HG03442 (cell line): ENCODE results near the gene LCT.
A peak's percentile ranks its signal among the peaks of the same experiment; 100 is the strongest.
"Not testable (repeated sequence)": the region's sequence is repeated elsewhere in the genome, so short reads cannot be mapped to it uniquely, and the experiment has no call there.

ENCODE experiments used
- ATAC-seq: cut with Tn5 transposase; IDR thresholded peaks from one replicate; pipeline ENCODE4 v1.9.1; 2021; ENCODE audit warnings: mild to moderate bottlenecking, moderate library complexity; ENCODE audit not compliant: unreplicated experiment

LCT gene

GRCh38 chr2:135832891-135833290 lies 4.1 kb downstream of the LCT start:
- no peak for ATAC-seq

GRCh38 chr2:135831180-135831812 lies 5.7 kb downstream of the LCT start:
- ATAC-seq = no peak

- ATAC-seq = no peak
Observed at GRCh38 chr2:135829378-135830135, 7.4 kb downstream of the LCT start.

DNA sequence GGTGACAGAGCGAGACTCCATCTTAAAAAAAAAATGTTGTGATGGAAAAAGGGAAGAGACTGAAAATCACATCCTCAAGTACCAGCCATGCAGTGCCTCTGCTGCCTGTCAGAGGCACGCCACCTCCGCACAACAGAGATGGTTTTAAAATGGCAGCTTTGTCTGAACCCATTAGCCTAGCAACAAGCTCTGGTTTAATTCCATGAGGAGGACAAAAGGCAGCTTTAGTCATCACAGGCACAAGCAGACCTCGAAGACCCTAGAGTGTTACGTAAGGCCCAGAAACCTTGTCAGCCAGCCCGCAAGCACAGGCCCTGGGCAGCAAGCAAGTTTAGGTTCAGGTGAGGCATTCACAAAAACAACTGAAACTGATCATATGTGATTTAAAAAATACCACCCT lies 10.4 kb downstream of the LCT start:
- no peak for ATAC-seq

DNA sequence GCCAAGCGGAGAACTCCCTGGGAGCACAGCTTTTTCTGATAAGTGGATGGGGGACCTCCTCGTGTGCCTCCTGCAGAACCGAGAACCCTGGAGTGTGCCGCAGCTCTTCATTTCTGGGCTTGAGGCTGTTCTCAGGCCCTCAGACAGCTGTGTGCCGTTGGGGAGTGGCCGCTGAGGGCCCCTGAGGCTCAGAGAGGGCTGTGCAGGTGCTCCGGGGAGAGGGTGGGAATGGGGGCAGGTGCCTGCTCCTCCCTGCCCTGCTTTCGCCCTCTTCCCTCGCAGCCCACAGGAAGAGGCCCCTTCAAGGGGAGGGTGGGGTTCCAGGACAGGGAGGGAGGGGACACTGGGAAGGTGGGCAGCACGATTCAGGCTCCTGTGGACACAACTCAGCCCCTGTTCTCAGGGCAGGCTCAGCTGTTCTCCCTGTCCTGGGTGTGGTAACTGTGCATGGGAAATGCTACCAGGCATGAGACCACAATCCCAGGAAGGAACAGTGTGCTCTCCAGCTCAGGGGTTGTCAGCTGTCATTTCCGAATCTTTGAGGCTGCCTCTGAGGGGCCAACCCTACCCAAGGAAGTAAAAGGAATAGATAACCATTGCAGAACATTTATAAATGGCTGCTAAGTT lies 11.3 kb downstream of the LCT start:
- no peak for ATAC-seq

GRCh38 chr2:135825131-135825530 lies 11.9 kb downstream of the LCT start:
- ATAC-seq = no peak

DNA sequence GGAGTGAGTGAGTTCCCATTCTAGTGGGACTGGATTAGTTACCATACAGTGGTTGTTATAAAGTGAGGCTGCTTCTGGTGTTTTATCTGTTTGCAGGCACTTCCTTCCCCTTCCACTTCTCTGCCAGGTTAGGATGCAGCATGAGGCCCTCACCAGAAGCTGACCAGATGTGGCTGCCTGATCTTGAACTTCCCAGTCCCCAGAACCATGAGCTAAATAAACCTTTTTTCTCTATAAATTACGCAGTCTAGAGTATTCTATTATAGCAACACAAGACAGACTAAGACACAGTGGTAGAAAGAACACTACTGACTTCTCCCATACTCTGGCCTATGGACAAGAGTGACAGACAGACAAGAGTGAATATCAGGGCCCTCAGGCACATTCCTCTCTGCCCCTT lies 14.1 kb downstream of the LCT start:
- no peak for ATAC-seq

GRCh38 chr2:135821190-135821589 lies 15.8 kb downstream of the LCT start:
- ATAC-seq = no peak

- ATAC-seq = peak; percentile 92
Observed at GRCh38 chr2:135820003-135820618, 16.9 kb downstream of the LCT start.

DNA sequence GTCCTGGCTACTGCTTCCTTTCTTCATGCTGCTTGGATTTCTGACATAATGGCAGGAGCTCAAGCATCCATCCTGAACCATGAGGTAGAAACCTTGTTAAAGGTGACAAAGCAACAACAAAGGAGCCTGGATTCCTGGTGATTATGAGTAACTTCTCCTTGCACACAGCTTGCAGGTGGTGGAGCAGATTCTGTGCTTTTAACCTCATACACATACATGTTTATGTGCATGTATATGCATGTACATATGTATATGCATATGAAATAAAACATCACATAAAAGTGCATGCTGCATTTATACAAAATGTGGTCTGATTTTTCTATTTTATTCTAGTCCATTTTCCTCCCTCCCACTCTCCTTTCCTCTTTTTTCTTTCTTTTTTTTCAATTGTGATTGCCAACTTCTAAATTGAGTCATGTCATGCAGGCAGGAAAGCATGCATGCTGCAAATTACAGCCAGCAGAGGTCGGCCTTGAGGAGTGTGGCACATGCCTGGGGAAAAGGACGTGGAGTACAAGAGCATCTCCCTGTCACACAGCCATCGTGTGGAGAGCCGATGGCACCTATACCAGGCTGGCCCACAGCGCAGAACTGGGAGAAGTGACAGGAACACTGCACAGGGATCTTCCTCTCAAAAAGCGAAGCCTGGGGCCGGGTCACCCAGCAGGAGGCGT lies 17.9 kb downstream of the LCT start:
- no peak for ATAC-seq

DNA sequence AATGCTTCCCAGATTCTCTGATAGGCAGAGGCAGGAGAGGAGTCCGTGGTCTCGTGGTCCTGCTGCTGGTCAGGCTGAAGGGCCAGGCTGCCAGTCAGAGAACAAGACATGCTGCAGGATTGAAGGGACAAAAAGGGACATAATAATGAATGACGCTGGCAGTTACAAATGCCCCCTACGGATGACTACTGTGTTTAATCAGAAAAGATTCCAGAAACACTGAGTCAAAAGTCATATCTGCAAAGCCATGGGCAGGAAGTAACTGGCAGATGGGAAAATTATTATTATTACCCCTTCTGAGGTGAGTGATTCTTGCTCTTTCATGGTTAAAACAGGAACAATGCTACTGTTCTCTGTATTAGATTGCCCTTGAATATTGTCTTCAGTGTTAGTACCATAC lies 19.0 kb downstream of the LCT start:
- no peak for ATAC-seq

- no peak for ATAC-seq
Observed at GRCh38 chr2:135817466-135817865, 19.5 kb downstream of the LCT start.

DNA sequence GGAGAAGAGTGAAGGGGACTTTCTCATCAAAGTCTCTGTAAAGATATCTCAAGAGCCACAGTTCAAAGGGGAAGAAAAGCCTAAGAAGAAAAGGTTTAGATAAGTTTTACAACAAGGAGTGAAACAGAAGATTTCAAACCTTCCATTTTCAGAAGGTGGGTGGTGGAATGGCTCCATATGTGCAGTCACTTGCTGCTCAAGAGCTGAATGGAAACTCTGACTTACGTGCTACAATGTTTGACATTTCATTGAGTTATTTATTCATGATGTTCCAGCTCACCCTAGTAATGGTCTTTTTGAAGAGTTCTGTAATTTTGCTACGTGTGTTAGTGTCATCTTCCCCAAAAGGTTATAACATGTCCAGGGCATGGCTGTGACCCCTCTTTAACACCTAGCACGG lies 21.7 kb downstream of the LCT start:
- no peak for ATAC-seq

- no peak for ATAC-seq
Observed at GRCh38 chr2:135812907-135813511, 24.0 kb downstream of the LCT start.

DNA sequence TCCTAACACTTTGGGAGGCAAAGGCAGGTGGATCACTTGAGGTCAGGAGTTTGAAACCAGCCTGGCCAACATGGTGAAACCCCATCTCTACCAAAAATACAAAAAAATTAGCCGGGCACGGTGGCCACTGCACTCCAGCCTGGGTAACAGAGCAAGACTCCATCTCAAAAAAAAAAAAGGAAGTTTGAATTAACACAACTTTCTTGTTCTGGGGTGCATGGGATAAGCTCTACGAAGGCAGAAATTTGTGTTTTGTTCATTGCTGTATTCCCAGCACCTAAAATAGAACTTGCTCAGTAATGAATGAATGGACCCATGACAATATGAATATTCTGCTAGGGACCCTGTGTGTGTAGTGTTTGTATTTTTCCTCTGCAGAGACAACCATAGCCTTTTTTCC lies 29.1 kb downstream of the LCT start:
- ATAC-seq = not testable (repeated sequence)

- no peak for ATAC-seq
Observed at GRCh38 chr2:135803278-135803677, 33.7 kb downstream of the LCT start.

- no peak for ATAC-seq
Observed at GRCh38 chr2:135802350-135802749, 34.6 kb downstream of the LCT start.

- ATAC-seq = no peak
Observed at GRCh38 chr2:135800513-135801460, 36.2 kb downstream of the LCT start.

DNA sequence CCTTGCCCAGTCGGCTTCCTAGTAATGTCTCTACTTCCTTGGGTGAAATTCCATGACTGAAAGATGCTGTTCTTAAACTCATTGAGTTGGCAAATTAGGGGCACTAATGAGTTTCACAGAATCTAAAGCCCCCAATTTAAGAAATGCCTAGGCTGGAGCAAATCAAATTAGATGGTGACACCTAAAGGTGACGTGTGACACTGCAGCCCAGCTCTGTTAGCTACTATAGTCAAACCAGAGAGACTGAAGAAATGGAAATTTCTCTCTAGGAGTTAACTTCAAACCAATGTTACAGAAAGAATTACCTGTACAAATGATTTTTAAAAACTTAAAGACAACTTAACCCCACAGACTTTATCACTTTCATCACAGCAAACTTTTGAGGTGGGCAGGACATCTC lies 37.2 kb downstream of the LCT start:
- no peak for ATAC-seq

GRCh38 chr2:135798762-135799161 lies 38.2 kb downstream of the LCT start:
- no peak for ATAC-seq
